Measurements from ENCODE around the gene PKD2L1.
A peak's percentile ranks its signal among the peaks of the same experiment; 100 is the strongest.

The PKD2L1 gene

GRCh38 chr10:100345570-100346330 is 15.7 kb upstream of the PKD2L1 start:
- DNase-seq (ENCODE audit: extremely low spot score) = no peak
- ChIA-PET POLR2A (interaction anchor here (2.3 kb wide), 1 partner anchor 19 kb away, joined by 7 read pairs; no protein-coding TSS in a partner anchor), CTCF (interaction anchor here (0.8 to 12.6 kb wide), 9 partner anchors 8 to 174 kb away, joined by 3 to 147 read pairs (median 5); partner anchors contain the start of gene SEC31B)
- TF ChIP-seq CTCF (IDR thresholded peaks at IDR 0.05; ENCODE audit: control extremely low read depth, extremely low read depth, low read depth, missing control alignments) = no peak

- CTCF ChIA-PET = interaction anchor here (0.9 to 12.6 kb wide), 7 partner anchors 15 to 191 kb away, joined by 3 to 147 read pairs (median 3); partner anchors contain the start of genes HIF1AN and SEC31B
- no peak for DNase-seq (ENCODE audit: extremely low spot score)
- POLR2A ChIA-PET = no interaction called here
- no peak for TF ChIP-seq CTCF (IDR thresholded peaks at IDR 0.05; ENCODE audit: control extremely low read depth, extremely low read depth, low read depth, missing control alignments)
Measured at GRCh38 chr10:100344241-100344788, 14.3 kb upstream of the PKD2L1 start.

- no peak for DNase-seq (ENCODE audit: extremely low spot score)
- ChIA-PET CTCF (interaction anchor here (0.7 to 12.6 kb wide), 11 partner anchors 9 to 193 kb away, joined by 3 to 147 read pairs (median 4); partner anchors contain the start of genes HIF1AN and PKD2L1), POLR2A (no interaction called here)
- no peak for TF ChIP-seq CTCF (IDR thresholded peaks at IDR 0.05; ENCODE audit: control extremely low read depth, extremely low read depth, low read depth, missing control alignments)
Measured at GRCh38 chr10:100342627-100342972, 12.6 kb upstream of the PKD2L1 start.

- peak; percentile 72 for TF ChIP-seq CTCF (IDR thresholded peaks at IDR 0.05; ENCODE audit: control extremely low read depth, extremely low read depth, low read depth, missing control alignments)
- ChIA-PET CTCF (interaction anchor here (0.7 to 12.6 kb wide), 12 partner anchors 8 to 194 kb away, joined by 3 to 147 read pairs (median 4); partner anchors contain the start of genes HIF1AN and PKD2L1), POLR2A (no interaction called here)
- DNase-seq (ENCODE audit: extremely low spot score) = peak; percentile 61
Measured at GRCh38 chr10:100341953-100342626, 12.1 kb upstream of the PKD2L1 start.

GRCh38 chr10:100340948-100341847 is 11.2 kb upstream of the PKD2L1 start:
- DNase-seq (ENCODE audit: extremely low spot score) = no peak
- TF ChIP-seq CTCF (IDR thresholded peaks at IDR 0.05; ENCODE audit: control extremely low read depth, extremely low read depth, low read depth, missing control alignments) = no peak
- ChIA-PET CTCF (interaction anchor here (0.8 to 12.6 kb wide), 5 partner anchors 13 to 178 kb away, joined by 3 to 147 read pairs (median 4); partner anchors contain the start of gene PKD2L1), POLR2A (no interaction called here)
